ENCODE data around the gene CDC42EP2.

DNA sequence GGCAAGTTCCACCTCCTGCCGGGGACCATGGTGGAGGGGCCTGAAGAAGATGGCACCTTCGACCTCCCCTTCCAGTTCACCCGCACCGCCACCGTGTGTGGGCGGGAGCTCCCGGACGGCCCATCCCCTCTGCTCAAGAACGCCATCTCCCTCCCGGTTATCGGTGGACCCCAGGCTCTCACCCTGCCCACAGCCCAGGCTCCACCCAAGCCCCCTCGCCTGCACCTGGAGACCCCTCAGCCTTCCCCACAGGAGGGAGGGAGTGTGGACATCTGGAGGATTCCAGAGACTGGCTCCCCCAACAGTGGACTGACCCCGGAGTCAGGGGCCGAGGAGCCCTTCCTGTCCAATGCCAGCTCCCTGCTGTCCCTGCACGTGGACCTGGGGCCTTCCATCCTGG is 6.4 kb downstream of the CDC42EP2 start:
- TF ChIP-seq CTCF (IDR thresholded peaks at IDR 0.05) (no peak), EP300 (IDR thresholded peaks at IDR 0.05; ENCODE audit: low read depth) (no peak)
